Superior temporal gyrus (tissue), 1 donor: ENCODE measurements around the gene PCBD1.
"Not testable (repeated sequence)": the region's sequence is repeated elsewhere in the genome, so short reads cannot be mapped to it uniquely, and the experiment has no call there.

Experiments
- DNase-seq: peaks from one replicate; pipeline ENCODE4 v3.0.0-alpha.2; 2016; ENCODE audit errors: extremely low spot score

The PCBD1 gene

GRCh38 chr10:70887804-70888800, at the start of gene PCBD1:
TSS of gene PCBD1 (minus strand) at chr10:70888565. CDS start at chr10:70888533, 32 bp downstream.
- DNase-seq, result peak; percentile 43

- DNase-seq, result no peak
Measured at GRCh38 chr10:70937661-70938060, 49.3 kb upstream of the PCBD1 start.

- no peak for DNase-seq
Measured at GRCh38 chr10:70936111-70936510, 47.7 kb upstream of the PCBD1 start.

GRCh38 chr10:70935631-70936030, 47.3 kb upstream of the PCBD1 start:
- no peak for DNase-seq

GRCh38 chr10:70935125-70935625, 46.8 kb upstream of the PCBD1 start:
- no peak for DNase-seq

GRCh38 chr10:70934701-70935100, 46.3 kb upstream of the PCBD1 start:
- no peak for DNase-seq

GRCh38 chr10:70932392-70933196, 44.2 kb upstream of the PCBD1 start:
- DNase-seq, result no peak

- no peak for DNase-seq
Measured at GRCh38 chr10:70931168-70931815, 42.9 kb upstream of the PCBD1 start.

- no peak for DNase-seq
Measured at GRCh38 chr10:70930263-70931000, 42.1 kb upstream of the PCBD1 start.

- no peak for DNase-seq
Measured at GRCh38 chr10:70928140-70928539, 39.8 kb upstream of the PCBD1 start.

- no peak for DNase-seq
Measured at GRCh38 chr10:70927189-70927943, 39.0 kb upstream of the PCBD1 start.

- DNase-seq, result no peak
Measured at GRCh38 chr10:70926226-70927000, 38.0 kb upstream of the PCBD1 start.

GRCh38 chr10:70925377-70926225, 37.2 kb upstream of the PCBD1 start:
- DNase-seq, result peak; percentile 46

- DNase-seq, result no peak
Measured at GRCh38 chr10:70923696-70924095, 35.3 kb upstream of the PCBD1 start.

GRCh38 chr10:70921285-70921684, 32.9 kb upstream of the PCBD1 start:
- DNase-seq, result no peak

GRCh38 chr10:70920519-70920918, 32.2 kb upstream of the PCBD1 start:
- no peak for DNase-seq

- not testable (repeated sequence) for DNase-seq
Measured at GRCh38 chr10:70919906-70920305, 31.5 kb upstream of the PCBD1 start.

- no peak for DNase-seq
Measured at GRCh38 chr10:70918851-70919530, 30.6 kb upstream of the PCBD1 start.
